PFSK-1 (cell line): ENCODE measurements around the gene TRAPPC14.

ENCODE experiments used
- POLR2AphosphoS5 ChIP-seq: IDR thresholded peaks from 2 replicates; pipeline ENCODE4 v1.6.1; 2012; ENCODE audit warnings: low read depth, mild to moderate bottlenecking, control low read depth, low read length, moderate library complexity
- SIN3A ChIP-seq: IDR thresholded peaks from 2 replicates; pipeline ENCODE4 v1.6.1; 2012; ENCODE audit warnings: mild to moderate bottlenecking, low read length, moderate library complexity, borderline replicate concordance; ENCODE audit not compliant: insufficient read depth
- TAF1 ChIP-seq: IDR thresholded peaks from 2 replicates; pipeline ENCODE4 v1.6.1; 2012; ENCODE audit warnings: low read length, control low read depth, borderline replicate concordance; ENCODE audit not compliant: insufficient read depth

DNA sequence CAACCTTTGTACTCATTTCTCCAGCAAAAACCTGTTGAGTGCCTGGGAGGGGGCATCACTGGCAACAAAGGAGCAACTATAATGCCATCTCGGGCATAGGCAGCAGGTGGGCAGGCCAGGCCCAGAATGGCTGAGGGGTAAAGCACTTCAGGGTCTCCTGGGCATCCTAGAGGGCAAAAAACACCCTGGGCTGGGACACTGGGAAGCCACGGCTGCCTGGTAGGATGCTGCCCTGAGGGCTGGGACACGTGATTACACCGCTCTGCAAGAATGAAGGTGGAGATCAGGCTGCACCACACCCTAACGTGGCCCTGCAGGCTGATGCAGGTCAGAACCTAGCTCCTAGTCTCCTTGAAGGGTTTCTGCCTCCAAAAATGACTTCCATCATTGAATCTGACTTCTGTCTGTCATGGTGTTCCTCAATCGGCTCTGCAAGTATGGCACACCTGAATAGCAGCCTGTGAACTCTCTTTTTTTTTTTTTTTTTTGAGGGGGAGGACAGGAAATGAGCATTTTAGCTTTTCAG lies 4.5 kb upstream of the TRAPPC14 start:
- TF ChIP-seq POLR2AphosphoS5 (no peak), TAF1 (no peak), SIN3A (no peak)
